H9 (cell line): ENCODE data around the gene PIK3C3. TPM values are rescaled to one million over a fixed set of nuclear protein-coding genes. Genes with fewer than 3 reads are reported as not detected.

Experiments used
- DNase-seq: peaks from one replicate; pipeline ENCODE4 v3.0.0-alpha.2; 2017
- H2AFZ ChIP-seq: one replicate; pipeline ENCODE4 v1.6.1; 2013; ENCODE audit warnings: mild to moderate bottlenecking, low read length, control low read depth, moderate library complexity
- H2AK5ac ChIP-seq: 2 replicates; pipeline ENCODE4 v1.6.1; 2013; ENCODE audit warnings: low read length, control low read depth, mixed read lengths; ENCODE audit not compliant: insufficient read length
- H2BK120ac ChIP-seq: one replicate; pipeline ENCODE4 v1.6.1; 2013; ENCODE audit warnings: low read depth, mild to moderate bottlenecking, low read length, control low read depth, inconsistent platforms; ENCODE audit not compliant: poor library complexity, severe bottlenecking
- H2BK12ac ChIP-seq: 2 replicates; pipeline ENCODE4 v1.6.1; 2013; ENCODE audit warnings: low read length, control low read depth, mixed read lengths, low read depth; ENCODE audit not compliant: insufficient read length
- H2BK15ac ChIP-seq: 2 replicates; pipeline ENCODE4 v1.6.1; 2013; ENCODE audit warnings: low read depth, low read length, control low read depth
- H2BK20ac ChIP-seq: one replicate; pipeline ENCODE4 v1.6.1; 2013; ENCODE audit warnings: low read depth, mild to moderate bottlenecking, low read length, control low read depth, inconsistent platforms; ENCODE audit not compliant: poor library complexity, severe bottlenecking
- H2BK5ac ChIP-seq: 2 replicates; pipeline ENCODE4 v1.6.1; 2013; ENCODE audit warnings: low read length, control low read depth, mixed read lengths; ENCODE audit not compliant: insufficient read length
- H3K14ac ChIP-seq: 2 replicates; pipeline ENCODE4 v1.6.1; 2013; ENCODE audit warnings: low read length, control low read depth; ENCODE audit not compliant: insufficient read depth
- H3K18ac ChIP-seq: 2 replicates; pipeline ENCODE4 v1.6.1; 2013; ENCODE audit warnings: low read depth, mild to moderate bottlenecking, mixed read lengths, low read length, control low read depth; ENCODE audit not compliant: insufficient read length
- H3K23ac ChIP-seq: 2 replicates; pipeline ENCODE4 v1.6.1; 2013; ENCODE audit warnings: low read length, control low read depth, mixed read lengths, low read depth; ENCODE audit not compliant: insufficient read length
- H3K23me2 ChIP-seq: 2 replicates; pipeline ENCODE4 v1.6.1; 2013; ENCODE audit warnings: low read depth, mild to moderate bottlenecking, mixed read lengths, low read length, control low read depth; ENCODE audit not compliant: insufficient read length, poor library complexity, severe bottlenecking
- H3K27ac ChIP-seq: 2 replicates; pipeline ENCODE4 v1.5.1; 2013; ENCODE audit warnings: low read length, control low read depth, mixed read lengths, low read depth; ENCODE audit not compliant: insufficient read length
- H3K27me3 ChIP-seq: 2 replicates; pipeline ENCODE4 v1.6.1; 2013; ENCODE audit warnings: low read length, control low read depth, inconsistent platforms; ENCODE audit not compliant: insufficient read depth
- H3K4ac ChIP-seq: 2 replicates; pipeline ENCODE4 v1.6.1; 2013; ENCODE audit warnings: low read depth, mild to moderate bottlenecking, control low read depth, inconsistent platforms, low read length, moderate library complexity
- H3K4me1 ChIP-seq: 2 replicates; pipeline ENCODE4 v1.6.1; 2013; ENCODE audit warnings: low read length, control low read depth, inconsistent platforms; ENCODE audit not compliant: insufficient read depth
- H3K4me2 ChIP-seq: 2 replicates; pipeline ENCODE4 v1.6.1; 2013; ENCODE audit warnings: low read length, control low read depth, mixed read lengths; ENCODE audit not compliant: insufficient read length, insufficient read depth
- H3K56ac ChIP-seq: 2 replicates; pipeline ENCODE4 v1.6.1; 2013; ENCODE audit warnings: low read depth, mild to moderate bottlenecking, mixed read lengths, low read length, control low read depth; ENCODE audit not compliant: insufficient read length
- H3K79me1 ChIP-seq: 2 replicates; pipeline ENCODE4 v1.6.1; 2013; ENCODE audit warnings: low read depth, mild to moderate bottlenecking, moderate library complexity, low read length, control low read depth, inconsistent platforms; ENCODE audit not compliant: insufficient read depth, poor library complexity, severe bottlenecking
- H3K79me2 ChIP-seq: 2 replicates; pipeline ENCODE4 v1.6.1; 2013; ENCODE audit warnings: low read length, control low read depth, inconsistent platforms; ENCODE audit not compliant: insufficient read depth
- H3K9ac ChIP-seq: 2 replicates; pipeline ENCODE4 v1.6.1; 2013; ENCODE audit warnings: low read length, control low read depth, mixed read lengths; ENCODE audit not compliant: insufficient read length; ENCODE audit errors: extremely low read depth
- H3K9me3 ChIP-seq: one replicate; pipeline ENCODE4 v1.6.1; 2013; ENCODE audit warnings: low read depth, low read length, inconsistent platforms; ENCODE audit not compliant: control insufficient read depth
- H3T11ph ChIP-seq: one replicate; pipeline ENCODE4 v1.6.1; 2013; ENCODE audit warnings: mild to moderate bottlenecking, low read length, control low read depth, inconsistent platforms
- H4K20me1 ChIP-seq: one replicate; pipeline ENCODE4 v1.6.1; 2013; ENCODE audit not compliant: control insufficient read depth, insufficient read length, insufficient read depth
- H4K5ac ChIP-seq: 2 replicates; pipeline ENCODE4 v1.6.1; 2013; ENCODE audit warnings: low read depth, mild to moderate bottlenecking, mixed read lengths, low read length, control low read depth; ENCODE audit not compliant: insufficient read length
- H4K8ac ChIP-seq: replicated peaks from 2 replicates; pipeline ENCODE4 v1.6.1; 2013; ENCODE audit warnings: low read length, control low read depth, mixed read lengths, low read depth; ENCODE audit not compliant: insufficient read length
- H4K91ac ChIP-seq: 2 replicates; pipeline ENCODE4 v1.6.1; 2013; ENCODE audit warnings: low read depth, mild to moderate bottlenecking, moderate library complexity, mixed read lengths, low read length, control low read depth; ENCODE audit not compliant: insufficient read length
- H3K27ac Mint-ChIP-seq, 3 experiments: 2 replicates in 2 of 3; 3 replicates in 1 of 3; pipeline ENCODE4 v1.8.0; 2020 to 2021; ENCODE audit warnings: mixed read lengths in 3 of 3, mild to moderate bottlenecking in 1 of 3, moderate library complexity in 1 of 3
- H3K27me3 Mint-ChIP-seq: 2 replicates; pipeline ENCODE4 v1.8.0; 2021; ENCODE audit warnings: low read depth, mild to moderate bottlenecking, moderate library complexity, mixed read lengths
- H3K36me3 Mint-ChIP-seq, 3 experiments: 2 replicates in 2 of 3; 3 replicates in 1 of 3; pipeline ENCODE4 v1.8.0; 2020 to 2021; ENCODE audit warnings: low read depth in 3 of 3, mixed read lengths in 3 of 3; ENCODE audit not compliant: insufficient read depth in 1 of 3
- H3K4me1 Mint-ChIP-seq, 2 experiments: 2 replicates each; pipeline ENCODE4 v1.8.0; 2020; ENCODE audit warnings: mixed read lengths in 2 of 2
- H3K4me3 Mint-ChIP-seq, 2 experiments: 2 replicates in 1 of 2; 3 replicates in 1 of 2; pipeline ENCODE4 v1.8.0; 2020 to 2021; ENCODE audit warnings: mild to moderate bottlenecking in 2 of 2, mixed read lengths in 2 of 2, moderate library complexity in 1 of 2
- H3K9me3 Mint-ChIP-seq, 2 experiments: 2 replicates in 1 of 2; 3 replicates in 1 of 2; pipeline ENCODE4 v1.8.0; 2020; ENCODE audit warnings: mild to moderate bottlenecking in 2 of 2, mixed read lengths in 2 of 2, moderate library complexity in 1 of 2
- WGBS: extraction: QIAGEN DNeasy Blood & Tissue Kit; methylation state at CpG from one replicate; pipeline ENCODE4 v1.1.7; 2013; ENCODE audit warnings: missing lambda C conversion rate, low lambda C conversion rate, mixed read lengths; ENCODE audit not compliant: insufficient read length; ENCODE audit errors: extremely low coverage; 5-methylcytosine and 5-hydroxymethylcytosine counted together
- total RNA-seq: library from RNA; stranded (reverse); gene quantifications from 2 replicates; pipeline ENCODE4 v1.2.1, GENCODE V29; 2021
- TF ChIP-seq, protein P1 (sequence below): fragments of 200-600 bp; sonication (generic); conservative IDR thresholded peaks from 3 replicates; pipeline ENCODE4 v1.8.0; 2021; ENCODE audit warnings: antibody characterized with exemption, mild to moderate bottlenecking

PIK3C3 gene
- total RNA-seq, 1 experiment from 2014 or later = 48.8 TPM

DNA sequence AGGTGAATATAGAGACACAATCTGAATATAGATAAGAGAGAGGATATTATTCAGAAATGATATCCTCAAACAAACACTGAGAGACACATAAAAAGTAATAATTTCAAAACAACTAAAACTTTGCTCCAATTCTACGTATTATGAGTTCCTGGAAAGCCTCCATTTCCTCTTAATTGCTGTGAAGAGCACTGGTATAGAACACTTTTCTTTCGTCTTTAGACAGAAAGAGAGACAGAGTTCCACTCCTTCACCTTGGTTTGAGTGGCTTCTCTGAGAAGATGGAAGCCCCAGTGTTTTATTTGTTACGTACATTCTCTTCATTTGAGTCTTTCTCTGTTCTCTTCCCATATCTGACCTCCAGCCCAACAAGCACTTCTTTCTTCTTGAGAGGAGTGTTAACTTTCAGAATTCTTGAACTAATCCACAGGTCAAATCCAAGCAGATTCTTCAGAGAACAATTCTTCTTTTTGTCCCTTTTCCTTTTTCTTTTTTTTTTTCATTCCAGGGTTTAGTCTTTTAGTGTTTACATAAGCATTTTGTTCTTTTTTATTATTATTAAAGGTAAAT, 6.4 kb upstream of the PIK3C3 start:
- TF ChIP-seq, protein P1, sequence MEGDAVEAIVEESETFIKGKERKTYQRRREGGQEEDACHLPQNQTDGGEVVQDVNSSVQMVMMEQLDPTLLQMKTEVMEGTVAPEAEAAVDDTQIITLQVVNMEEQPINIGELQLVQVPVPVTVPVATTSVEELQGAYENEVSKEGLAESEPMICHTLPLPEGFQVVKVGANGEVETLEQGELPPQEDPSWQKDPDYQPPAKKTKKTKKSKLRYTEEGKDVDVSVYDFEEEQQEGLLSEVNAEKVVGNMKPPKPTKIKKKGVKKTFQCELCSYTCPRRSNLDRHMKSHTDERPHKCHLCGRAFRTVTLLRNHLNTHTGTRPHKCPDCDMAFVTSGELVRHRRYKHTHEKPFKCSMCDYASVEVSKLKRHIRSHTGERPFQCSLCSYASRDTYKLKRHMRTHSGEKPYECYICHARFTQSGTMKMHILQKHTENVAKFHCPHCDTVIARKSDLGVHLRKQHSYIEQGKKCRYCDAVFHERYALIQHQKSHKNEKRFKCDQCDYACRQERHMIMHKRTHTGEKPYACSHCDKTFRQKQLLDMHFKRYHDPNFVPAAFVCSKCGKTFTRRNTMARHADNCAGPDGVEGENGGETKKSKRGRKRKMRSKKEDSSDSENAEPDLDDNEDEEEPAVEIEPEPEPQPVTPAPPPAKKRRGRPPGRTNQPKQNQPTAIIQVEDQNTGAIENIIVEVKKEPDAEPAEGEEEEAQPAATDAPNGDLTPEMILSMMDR = no peak
- peaks cover 35% of the 10 kb centered on the region for H3K27me3 Mint-ChIP-seq
- H3K27ac Mint-ChIP-seq = no peak overlapping the region
- WGBS = no CpG with 5 or more reads among the region's 3 CpGs
- H3K9me3 ChIP-seq = no peaks in the 10 kb centered on the region
- DNase-seq = no peak
- no peak overlapping the region for H4K91ac ChIP-seq
- H3K36me3 Mint-ChIP-seq = no peaks in the 10 kb centered on the region
- no peak overlapping the region for H2BK12ac ChIP-seq
- H2BK120ac ChIP-seq = no peak overlapping the region
- H2AFZ ChIP-seq = no peak overlapping the region
- H3K27ac ChIP-seq = no peak overlapping the region
- H3K4me1 Mint-ChIP-seq = peaks cover 1 to 3% of the 10 kb centered on the region in 2 experiments; a peak in 2 of 4 replicates
- no peaks in the 10 kb centered on the region for H4K20me1 ChIP-seq
- no peaks in the 10 kb centered on the region for H3K9me3 Mint-ChIP-seq
- no peak overlapping the region for H3K4ac ChIP-seq
- no peak overlapping the region for H3T11ph ChIP-seq
- H3K79me1 ChIP-seq = no peaks in the 10 kb centered on the region
- H3K23ac ChIP-seq = no peak overlapping the region
- no peak overlapping the region for H3K4me2 ChIP-seq
- no peak overlapping the region for H2BK15ac ChIP-seq
- no peak overlapping the region for H4K5ac ChIP-seq
- no peaks in the 10 kb centered on the region for H3K27me3 ChIP-seq
- no peak overlapping the region for H4K8ac ChIP-seq
- H3K14ac ChIP-seq = no peak overlapping the region
- no peak overlapping the region for H2BK20ac ChIP-seq
- no peaks in the 10 kb centered on the region for H3K4me1 ChIP-seq
- H3K18ac ChIP-seq = no peak overlapping the region
- no peak overlapping the region for H3K9ac ChIP-seq
- H3K23me2 ChIP-seq = no peaks in the 10 kb centered on the region
- no peak overlapping the region for H3K4me3 Mint-ChIP-seq
- H3K79me2 ChIP-seq = no peaks in the 10 kb centered on the region
- no peak overlapping the region for H2BK5ac ChIP-seq
- H2AK5ac ChIP-seq = no peak overlapping the region
- no peak overlapping the region for H3K56ac ChIP-seq
